Endothelial cell (in vitro differentiated cells): ENCODE data around the gene WNT7B. TPM values are rescaled to one million over a fixed set of nuclear protein-coding genes. Genes with fewer than 3 reads are reported as not detected.

Experiments used
- DNase-seq: peaks from one replicate; pipeline ENCODE4 v3.0.0; 2021; ENCODE audit warnings: low spot score
- H3K27ac Mint-ChIP-seq: one replicate; pipeline ENCODE4 v1.8.0; 2021; ENCODE audit warnings: mixed read lengths, inconsistent platforms; ENCODE audit not compliant: unreplicated experiment
- H3K27me3 Mint-ChIP-seq: one replicate; pipeline ENCODE4 v1.8.0; 2021; ENCODE audit warnings: mild to moderate bottlenecking, moderate library complexity, mixed read lengths, inconsistent platforms; ENCODE audit not compliant: unreplicated experiment
- H3K36me3 Mint-ChIP-seq: one replicate; pipeline ENCODE4 v1.8.0; 2021; ENCODE audit warnings: mild to moderate bottlenecking, low read depth, mixed read lengths, inconsistent platforms; ENCODE audit not compliant: unreplicated experiment
- H3K4me1 Mint-ChIP-seq: one replicate; pipeline ENCODE4 v1.8.0; 2021; ENCODE audit warnings: mild to moderate bottlenecking, mixed read lengths, inconsistent platforms; ENCODE audit not compliant: unreplicated experiment
- H3K4me3 Mint-ChIP-seq: one replicate; pipeline ENCODE4 v1.8.0; 2021; ENCODE audit warnings: mild to moderate bottlenecking, mixed read lengths, inconsistent platforms; ENCODE audit not compliant: unreplicated experiment
- H3K9me3 Mint-ChIP-seq: one replicate; pipeline ENCODE4 v1.8.0; 2021; ENCODE audit warnings: mixed read lengths, inconsistent platforms; ENCODE audit not compliant: unreplicated experiment
- total RNA-seq: library from RNA; stranded (reverse); fragmentation: NEBNext Ultra II Directional; extraction: Animal tissue kit (Norgen Biotek cat#: 25700); gene quantifications from one replicate; pipeline ENCODE4 v1.2.1, GENCODE V29; 2021; ENCODE audit not compliant: unreplicated experiment
- TF ChIP-seq, protein P1 (sequence below): fragments of 200-600 bp; sonication (generic); IDR thresholded peaks from one replicate; pipeline ENCODE4 v1.5.0; 2021; ENCODE audit warnings: antibody characterized with exemption; ENCODE audit not compliant: unreplicated experiment

The WNT7B gene
- total RNA-seq, 1 donor from 2014 or later, result not detected

DNA sequence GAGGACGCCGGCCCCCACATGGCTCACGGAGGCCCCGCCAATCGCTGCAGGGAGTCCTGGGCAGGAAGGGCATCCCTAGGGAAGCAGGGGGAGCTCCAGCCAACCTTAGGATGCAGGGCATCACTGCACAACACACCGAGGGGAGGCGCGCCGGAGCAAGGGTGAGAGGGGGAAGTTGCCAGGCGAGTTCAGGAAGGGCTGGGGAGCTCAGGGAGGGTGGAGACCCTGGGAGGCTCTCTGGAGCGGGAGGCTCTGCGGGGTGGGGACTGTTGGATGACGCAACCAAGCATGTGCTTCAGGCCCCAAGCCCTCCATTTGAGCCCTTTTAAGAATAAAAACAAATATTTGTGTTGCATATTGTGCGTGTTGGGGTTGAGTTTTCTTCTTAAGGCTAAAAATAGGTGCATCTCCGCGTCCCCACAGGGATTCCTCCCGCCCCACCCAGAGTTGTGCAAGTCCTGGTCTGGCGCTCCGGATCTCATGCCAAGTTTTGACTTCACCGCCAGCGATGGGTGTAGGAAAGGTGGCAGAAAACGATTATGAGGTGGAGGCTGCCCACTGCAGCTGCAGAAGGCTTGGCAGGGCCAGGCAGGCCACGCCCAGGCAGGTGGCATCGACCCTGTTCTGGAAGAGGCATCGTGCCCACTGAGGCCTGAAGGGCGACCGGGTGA, 65.2 kb downstream of the WNT7B start:
- Mint-ChIP-seq H3K27ac (no peak overlapping the region), H3K9me3 (no peaks in the 10 kb centered on the region), H3K36me3 (no peaks in the 10 kb centered on the region), H3K4me1 (no peaks in the 10 kb centered on the region), H3K27me3 (peaks cover 8% of the 10 kb centered on the region), H3K4me3 (no peak overlapping the region)
- no peak for DNase-seq
- TF ChIP-seq, protein P1, sequence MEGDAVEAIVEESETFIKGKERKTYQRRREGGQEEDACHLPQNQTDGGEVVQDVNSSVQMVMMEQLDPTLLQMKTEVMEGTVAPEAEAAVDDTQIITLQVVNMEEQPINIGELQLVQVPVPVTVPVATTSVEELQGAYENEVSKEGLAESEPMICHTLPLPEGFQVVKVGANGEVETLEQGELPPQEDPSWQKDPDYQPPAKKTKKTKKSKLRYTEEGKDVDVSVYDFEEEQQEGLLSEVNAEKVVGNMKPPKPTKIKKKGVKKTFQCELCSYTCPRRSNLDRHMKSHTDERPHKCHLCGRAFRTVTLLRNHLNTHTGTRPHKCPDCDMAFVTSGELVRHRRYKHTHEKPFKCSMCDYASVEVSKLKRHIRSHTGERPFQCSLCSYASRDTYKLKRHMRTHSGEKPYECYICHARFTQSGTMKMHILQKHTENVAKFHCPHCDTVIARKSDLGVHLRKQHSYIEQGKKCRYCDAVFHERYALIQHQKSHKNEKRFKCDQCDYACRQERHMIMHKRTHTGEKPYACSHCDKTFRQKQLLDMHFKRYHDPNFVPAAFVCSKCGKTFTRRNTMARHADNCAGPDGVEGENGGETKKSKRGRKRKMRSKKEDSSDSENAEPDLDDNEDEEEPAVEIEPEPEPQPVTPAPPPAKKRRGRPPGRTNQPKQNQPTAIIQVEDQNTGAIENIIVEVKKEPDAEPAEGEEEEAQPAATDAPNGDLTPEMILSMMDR, result no peak

GRCh38 chr22:45910928-45911467, 66.0 kb downstream of the WNT7B start:
- Mint-ChIP-seq H3K27me3 (peaks cover 8% of the 10 kb centered on the region), H3K4me3 (no peak overlapping the region), H3K36me3 (no peaks in the 10 kb centered on the region), H3K4me1 (no peaks in the 10 kb centered on the region), H3K27ac (no peak overlapping the region), H3K9me3 (no peaks in the 10 kb centered on the region)
- no peak for DNase-seq
- TF ChIP-seq, protein P1, result no peak

DNA sequence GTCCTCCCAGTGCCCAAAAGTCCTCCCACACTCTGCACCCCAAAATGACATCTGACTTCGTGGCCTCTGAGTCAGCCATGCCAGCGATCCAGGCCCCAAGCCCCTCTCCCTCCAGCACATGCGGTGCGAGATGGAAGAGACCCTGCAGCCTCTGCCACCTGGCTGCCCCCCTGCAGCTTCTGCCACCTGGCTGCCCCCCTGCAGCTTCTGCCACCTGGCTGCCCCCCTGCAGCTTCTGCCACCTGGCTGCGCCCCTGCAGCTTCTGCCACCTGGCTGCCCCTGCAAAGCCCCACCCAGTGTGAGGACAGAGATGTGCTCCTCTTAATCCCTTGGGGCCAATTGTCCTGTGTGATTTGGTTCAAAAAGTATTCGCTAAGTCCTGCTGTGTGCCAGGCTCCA, 68.0 kb downstream of the WNT7B start:
- no peak overlapping the region for H3K27ac Mint-ChIP-seq
- TF ChIP-seq, protein P1, result no peak
- H3K27me3 Mint-ChIP-seq, result peaks cover 9% of the 10 kb centered on the region
- H3K9me3 Mint-ChIP-seq, result no peaks in the 10 kb centered on the region
- H3K36me3 Mint-ChIP-seq, result no peaks in the 10 kb centered on the region
- no peak overlapping the region for H3K4me3 Mint-ChIP-seq
- no peaks in the 10 kb centered on the region for H3K4me1 Mint-ChIP-seq
- DNase-seq, result no peak

DNA sequence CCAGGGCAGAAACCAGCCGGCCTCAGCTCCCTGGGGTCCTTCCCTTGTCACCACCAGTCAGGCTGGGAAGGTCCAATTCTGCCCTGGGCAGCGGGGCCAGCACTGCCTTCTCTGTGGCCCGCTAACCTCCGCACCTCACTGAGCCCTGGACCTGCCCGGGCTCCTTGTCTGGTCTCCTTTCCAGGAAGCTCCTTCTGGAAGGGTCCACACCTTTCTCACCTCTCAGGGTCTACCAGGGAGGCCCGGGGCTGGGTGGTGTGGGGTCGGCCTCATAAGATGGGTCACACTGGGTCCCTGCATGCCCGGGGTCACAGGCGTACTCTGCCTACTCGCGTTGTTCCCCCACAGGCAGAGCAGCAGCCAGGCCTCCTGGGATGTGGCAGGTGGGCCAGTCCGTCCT, 69.0 kb downstream of the WNT7B start:
- DNase-seq, result no peak
- Mint-ChIP-seq H3K27me3 (peaks cover 8% of the 10 kb centered on the region), H3K9me3 (no peaks in the 10 kb centered on the region), H3K27ac (no peak overlapping the region), H3K36me3 (no peaks in the 10 kb centered on the region), H3K4me3 (no peak overlapping the region), H3K4me1 (no peaks in the 10 kb centered on the region)
- TF ChIP-seq, protein P1, result no peak

DNA sequence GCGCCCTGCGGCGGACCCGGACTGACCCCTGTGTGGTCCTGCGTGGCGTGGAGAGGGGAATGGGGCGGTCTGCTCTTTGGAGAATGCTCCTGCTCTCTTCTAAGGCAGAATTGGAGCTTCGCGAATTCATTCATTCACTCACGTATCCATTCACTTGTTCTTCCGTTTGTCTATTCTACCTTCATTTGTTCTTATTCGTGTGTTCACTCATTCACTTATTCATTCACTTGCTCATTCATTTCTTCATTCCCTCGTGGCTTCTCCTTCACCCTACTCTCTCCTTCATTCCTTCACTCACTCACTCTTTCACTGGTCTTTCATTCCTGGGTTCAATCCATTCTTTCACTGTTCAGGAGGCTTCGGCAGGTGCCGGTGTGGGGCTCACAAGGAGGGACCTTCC, 69.6 kb downstream of the WNT7B start:
- no peak for DNase-seq
- H3K4me3 Mint-ChIP-seq, result no peak overlapping the region
- TF ChIP-seq, protein P1, result no peak
- peak overlapping the region; percentile 19 for H3K27ac Mint-ChIP-seq
- peaks cover 8% of the 10 kb centered on the region for H3K27me3 Mint-ChIP-seq
- no peaks in the 10 kb centered on the region for H3K9me3 Mint-ChIP-seq
- H3K4me1 Mint-ChIP-seq, result no peaks in the 10 kb centered on the region
- no peaks in the 10 kb centered on the region for H3K36me3 Mint-ChIP-seq
